GM19467 (cell line): ENCODE results near the gene KCND3.

Source experiments
- ATAC-seq: cut with Tn5 transposase; IDR thresholded peaks from one replicate; pipeline ENCODE4 v1.9.1; 2021; ENCODE audit warnings: mild to moderate bottlenecking, moderate library complexity; ENCODE audit not compliant: unreplicated experiment

Gene KCND3

DNA sequence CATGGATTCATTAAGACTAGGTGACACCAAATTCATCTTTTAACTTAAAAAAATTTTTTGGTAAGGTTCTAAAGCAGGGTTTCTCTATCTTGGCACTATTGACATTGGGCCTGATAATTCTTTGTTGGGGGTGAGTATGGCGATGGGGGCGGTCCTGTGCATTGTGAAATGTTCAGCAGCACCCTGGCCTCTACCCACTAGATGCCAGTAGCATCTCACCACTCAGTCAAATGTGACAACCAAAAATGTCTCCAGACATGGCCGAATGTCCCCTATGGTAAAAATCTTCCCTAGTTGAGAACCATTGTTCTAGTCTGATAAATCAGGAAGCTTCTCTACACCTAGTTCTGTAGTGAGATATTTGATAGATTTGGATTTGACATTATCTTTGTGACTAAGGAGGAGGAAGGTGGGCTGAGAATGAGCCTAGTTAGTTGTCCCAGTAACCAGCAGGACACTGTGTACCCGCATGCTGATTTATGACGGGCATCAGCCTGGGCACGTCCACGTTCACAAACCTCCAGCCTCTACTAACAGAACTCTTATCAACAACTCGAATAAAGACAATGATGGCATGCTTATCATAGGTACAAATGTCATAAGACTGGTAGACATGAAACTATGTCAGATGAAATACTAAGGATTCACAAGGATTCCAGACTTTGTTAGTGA, 104.6 kb downstream of the KCND3 start:
- no peak for ATAC-seq

DNA sequence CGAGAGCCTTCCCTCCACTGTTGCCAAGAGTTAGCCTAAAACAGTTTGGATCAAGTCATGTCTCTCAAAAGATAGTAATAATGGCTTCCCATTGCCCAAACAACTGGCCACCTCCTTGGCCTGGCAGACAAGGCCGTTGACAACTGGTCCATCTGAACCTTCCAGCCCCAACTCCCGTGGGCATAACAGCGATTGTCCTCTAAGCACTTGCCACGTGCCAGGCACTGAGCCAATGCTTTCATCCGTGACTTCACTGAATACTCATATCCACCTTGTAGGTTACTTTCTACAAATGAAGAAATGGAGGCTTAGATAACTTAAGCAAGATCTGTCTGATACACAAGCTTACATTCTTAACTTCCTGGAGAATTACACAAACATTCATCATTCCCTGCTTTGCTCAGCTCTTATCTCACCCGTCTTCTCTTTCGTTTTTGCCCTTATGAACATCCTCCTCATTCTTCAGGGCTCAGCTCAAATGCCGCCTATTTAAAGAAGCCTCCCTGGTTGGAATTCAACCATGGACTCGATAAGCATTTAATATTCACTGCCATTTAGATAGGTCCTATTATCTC, 106.4 kb downstream of the KCND3 start:
- no peak for ATAC-seq

DNA sequence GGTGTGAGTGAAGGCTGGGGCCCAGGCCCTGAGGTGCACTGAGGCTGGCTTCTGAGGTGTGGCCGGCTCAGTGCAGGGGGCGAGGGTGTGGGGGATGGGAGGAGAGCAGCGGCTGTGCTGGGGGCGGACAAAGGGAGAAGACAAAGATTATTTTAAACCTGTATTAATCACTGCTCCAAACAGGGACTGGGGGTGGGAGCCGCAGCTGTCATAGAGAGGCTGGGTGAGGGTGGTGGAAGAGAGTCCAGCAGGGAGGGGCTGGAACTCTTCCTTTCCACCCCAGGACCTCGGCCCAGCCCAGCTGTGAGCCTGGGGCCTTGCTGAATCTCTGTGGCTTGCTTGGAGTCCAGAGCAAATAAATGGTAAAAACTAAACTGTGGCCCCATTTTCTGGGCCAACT, 106.9 kb downstream of the KCND3 start:
- ATAC-seq: no peak

DNA sequence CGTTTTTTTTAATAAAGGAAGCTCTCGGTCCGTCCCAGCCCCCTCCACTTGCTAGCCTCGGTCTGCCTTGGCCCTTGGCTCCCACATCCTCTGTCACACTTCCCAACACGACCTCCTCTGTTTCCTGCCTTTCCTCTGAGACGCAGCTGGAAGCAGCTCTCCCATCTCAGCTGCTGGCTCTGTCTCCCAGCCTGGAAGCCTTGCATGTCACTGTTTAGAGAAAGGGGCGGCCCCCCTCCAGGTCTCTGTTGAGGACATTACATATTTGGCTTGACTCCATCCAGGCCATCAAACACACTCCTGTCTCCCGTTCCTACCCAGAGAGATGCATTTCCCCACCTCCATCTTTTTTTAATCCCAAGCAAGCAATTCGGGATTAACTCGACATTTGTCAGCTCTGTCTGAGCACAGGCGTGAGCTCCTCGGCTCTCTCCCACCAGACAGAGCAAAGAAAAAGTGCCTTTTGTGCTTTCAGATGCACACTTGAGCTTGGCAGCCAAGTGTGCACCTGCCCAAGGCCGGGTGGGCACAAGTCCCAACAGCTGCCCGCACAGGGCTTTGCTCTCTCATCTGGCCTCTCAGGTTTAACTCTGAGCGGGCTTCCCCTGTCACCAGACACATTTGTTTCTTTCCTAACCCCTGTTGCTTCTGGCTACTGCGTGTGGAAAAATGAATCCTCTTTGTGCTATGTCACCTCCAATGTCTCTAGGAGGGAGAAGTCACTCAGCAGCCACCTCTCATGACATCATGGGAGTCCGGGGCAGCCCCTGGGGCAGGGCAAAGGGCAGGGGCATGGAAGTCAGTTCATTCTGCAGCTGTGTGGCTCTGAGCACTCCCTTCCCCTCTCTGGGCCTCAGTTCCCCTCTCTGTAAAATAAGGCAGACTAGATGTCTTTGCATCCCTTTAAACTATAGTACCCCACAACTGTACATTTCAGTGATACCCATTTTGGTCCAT, 108.3 kb downstream of the KCND3 start:
- ATAC-seq: no peak

DNA sequence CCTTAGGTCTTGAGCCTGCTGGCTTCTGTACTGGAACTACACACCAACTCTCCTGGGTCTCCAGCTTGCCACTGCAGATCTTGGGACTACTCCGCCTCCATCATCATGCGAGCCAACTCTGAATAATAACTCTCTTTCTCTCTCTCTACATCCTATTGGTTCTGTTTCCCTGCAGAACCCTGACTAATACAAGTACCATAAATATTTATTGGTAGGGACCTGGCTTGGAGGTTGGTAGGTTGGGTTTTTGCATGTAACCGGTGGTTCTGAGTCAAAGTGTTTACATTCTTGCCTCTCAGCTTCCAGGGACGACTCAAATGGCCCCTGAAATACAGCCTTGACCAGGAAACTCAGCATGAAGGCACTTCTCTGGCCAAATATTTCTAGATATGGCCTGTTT, 110.4 kb downstream of the KCND3 start:
- ATAC-seq: no peak

DNA sequence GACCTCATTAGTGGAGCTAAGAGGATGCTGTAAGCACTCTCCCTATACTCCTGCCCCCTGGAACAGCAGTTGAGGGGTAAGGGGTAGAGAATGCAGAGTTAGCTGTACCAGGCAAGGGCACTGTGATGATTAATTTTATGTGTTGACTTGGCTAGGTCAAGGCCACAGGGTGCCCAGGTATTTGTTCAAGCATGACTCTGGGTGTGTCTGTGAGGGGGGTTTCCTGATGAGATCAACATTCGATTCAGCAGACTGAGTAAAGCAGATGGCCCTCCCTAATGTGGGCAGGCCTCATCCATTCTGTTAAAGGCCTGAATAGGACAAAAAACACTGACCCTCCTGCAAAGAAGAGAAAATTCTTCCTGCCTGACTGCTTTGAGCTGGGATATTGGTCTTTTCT, 110.8 kb downstream of the KCND3 start:
- ATAC-seq: no peak

DNA sequence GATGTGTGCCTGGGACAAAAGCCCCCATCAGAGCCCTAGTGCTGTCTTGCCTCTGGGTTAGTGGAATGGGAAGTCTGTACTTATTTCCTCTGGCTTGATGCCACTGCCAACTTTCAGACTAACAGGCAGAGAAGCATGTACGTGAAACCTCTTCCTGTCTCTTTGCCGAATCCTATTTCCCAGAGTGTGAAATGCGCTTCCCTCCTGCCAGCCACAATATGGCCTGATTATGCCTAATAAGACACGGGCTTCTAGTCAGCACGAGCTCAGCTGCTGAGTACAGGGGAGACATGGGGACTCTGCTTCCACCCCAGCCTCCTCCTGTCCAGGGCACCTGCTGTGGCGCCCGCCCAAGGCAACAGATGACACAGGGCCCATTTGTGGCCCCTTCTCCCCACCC, 111.4 kb downstream of the KCND3 start:
- ATAC-seq: no peak

DNA sequence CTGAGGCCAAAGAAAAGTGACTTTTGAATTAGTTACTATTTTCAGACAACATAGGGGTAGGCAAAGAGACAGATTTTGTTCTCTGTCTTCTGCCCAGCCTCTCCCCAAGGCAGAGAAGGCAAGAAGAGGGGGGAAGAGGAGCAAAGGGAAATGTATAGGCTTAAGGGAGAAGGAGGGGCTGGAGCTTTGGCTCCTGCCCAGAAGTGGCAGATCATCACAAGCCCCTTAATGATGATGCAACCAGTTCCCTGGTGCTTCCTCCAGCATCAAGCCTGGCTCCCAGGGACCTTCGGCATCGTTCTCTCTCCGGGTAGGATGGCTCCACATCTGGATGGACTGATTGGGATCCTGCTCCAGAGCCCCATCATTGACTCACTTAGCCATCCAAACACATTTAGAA, 112.8 kb downstream of the KCND3 start:
- ATAC-seq: no peak

DNA sequence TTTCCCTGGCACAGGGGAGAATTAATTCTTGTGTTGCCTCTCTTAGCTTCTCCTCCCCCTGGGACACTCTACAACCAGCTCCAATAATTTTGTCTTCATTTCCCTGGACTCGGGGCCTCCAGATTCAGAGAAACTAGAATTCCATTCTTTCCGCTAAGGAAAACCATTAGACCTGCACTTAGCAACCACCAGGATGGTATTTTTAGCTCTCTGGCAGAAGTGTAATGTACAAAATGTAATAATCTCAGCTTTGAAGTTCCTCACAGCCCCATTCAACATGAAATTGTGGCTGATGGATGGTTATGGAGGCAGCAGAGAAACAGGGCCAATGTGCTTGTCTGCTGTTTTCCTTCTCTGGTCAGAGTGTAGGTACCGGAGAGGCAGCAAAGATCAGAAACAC, 113.8 kb downstream of the KCND3 start:
- no peak for ATAC-seq

DNA sequence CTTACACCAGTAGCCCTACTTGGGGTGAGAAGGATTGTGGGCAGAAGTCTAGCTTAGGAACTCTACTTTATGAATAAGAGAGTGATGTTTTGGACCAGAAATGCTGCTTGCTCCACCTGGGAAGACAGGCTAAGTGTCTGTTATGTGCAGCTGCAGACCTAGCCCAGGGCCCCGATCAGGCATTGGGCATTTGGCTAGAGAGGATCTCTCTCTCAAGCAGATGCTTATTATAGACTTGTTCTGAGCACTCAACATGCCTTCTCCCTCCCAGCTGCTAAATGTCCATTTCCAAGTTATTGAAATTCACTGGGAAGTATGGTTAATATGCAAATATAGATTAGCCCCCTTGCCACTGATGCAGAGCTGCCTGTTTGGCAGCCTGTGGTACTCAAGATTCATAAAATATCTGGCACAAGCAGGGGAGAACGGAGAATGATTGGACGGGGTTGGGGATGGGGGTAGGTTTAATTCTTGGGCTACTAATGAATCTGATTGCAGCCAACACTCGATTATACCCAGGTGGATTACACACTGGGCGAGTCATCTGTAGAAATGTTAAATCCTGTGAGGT, 115.9 kb downstream of the KCND3 start:
- no peak for ATAC-seq

DNA sequence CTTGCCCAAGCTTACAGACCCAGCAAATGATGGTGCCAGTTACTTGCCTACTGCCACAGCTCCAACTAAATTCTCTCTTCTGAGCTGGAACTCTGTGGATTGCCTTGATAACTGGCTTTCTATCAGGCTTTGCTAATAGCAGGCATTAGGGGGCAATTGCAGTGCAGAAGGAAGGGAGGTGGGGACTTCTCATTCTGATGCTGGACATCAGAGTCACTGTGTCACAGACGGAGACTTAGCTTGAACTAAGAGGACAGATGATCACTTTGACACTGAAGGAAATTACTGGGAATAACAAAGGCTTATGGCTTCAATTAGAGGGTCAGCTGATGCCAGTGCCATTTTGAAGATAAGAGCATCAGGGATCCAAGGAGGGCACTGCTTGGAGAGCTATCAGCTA, 119.3 kb downstream of the KCND3 start:
- no peak for ATAC-seq

DNA sequence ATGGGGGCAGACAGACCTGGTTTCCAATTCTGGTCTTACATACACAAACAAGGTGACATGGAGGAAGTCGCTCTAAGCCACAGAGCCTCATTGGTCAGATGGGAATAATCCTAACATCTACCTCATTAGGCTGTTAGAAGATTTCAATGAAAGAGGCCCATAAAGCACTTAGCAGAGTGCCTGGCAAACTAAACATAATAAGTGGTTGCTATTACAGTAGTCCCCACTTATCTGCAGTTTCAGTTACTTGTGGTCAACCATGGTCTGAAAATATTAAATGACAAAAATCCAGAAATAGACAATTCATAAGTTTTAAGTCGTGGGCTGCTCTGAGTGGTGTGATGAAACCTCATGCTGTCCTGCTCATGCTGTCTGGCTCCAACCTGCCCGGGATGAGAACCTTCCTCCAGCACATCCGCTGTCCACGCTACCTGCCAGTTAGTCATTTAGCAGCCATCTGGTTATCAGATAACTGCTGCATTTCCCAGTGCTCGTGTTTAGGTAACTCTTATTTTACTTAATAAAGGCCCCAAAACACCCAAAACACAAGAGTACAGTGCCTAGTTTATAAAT, 121.5 kb downstream of the KCND3 start:
- ATAC-seq: no peak

DNA sequence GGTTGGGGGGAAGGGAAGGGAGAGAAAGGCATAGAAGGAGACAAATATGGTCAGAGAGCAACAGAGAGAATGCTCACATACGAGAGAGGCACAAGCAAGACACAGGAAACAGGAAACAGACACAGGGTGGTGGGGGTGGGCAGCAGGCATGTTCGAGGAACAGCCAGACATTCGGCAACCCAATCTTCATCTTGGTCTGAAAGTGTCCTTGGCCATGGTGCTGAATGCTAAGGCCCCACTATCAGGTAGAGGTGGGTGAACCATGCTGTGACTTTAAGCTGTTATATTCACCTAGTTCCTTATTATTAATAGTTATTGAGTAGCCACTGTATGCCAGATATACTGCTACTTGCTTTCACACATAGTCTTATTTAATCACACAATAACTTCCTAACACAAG, 124.6 kb downstream of the KCND3 start:
- no peak for ATAC-seq

DNA sequence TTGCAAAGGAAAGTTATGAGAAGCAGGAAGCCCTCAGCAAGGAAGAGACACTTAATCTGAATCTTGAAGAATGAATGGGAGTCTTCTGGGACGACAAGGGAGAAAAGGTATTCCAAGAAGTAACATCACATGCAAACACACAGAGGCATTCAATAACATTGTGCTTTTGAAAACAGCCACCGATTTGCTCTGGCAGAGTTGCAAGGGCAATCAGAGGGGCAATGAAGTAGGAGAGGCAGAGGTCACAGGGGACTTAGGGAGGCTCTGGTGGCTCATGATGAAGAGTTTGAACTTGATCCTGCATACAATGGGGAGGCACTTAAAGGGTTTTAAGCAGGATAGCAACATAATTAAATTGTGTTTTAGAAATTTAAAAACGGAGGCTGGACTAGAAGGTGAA, 126.1 kb downstream of the KCND3 start:
- no peak for ATAC-seq

DNA sequence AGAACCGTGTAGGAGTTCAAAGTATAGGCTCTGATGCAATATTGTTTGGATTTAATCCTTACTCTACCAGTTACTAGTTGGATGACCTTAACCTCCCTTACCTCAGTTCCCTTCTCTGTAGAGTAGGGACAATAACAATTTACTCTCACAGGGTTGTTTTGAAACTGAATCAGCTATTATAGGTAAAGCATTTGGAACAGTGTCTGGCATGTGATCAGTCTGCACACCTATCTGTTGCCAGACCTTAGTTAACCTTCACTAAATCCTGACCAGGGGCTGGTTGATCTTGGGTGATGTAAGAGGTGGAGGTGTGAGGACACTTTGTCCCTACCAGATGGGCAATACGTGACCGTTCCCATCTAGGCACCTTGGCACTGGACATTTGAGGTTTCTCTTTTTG, 126.9 kb downstream of the KCND3 start:
- no peak for ATAC-seq

DNA sequence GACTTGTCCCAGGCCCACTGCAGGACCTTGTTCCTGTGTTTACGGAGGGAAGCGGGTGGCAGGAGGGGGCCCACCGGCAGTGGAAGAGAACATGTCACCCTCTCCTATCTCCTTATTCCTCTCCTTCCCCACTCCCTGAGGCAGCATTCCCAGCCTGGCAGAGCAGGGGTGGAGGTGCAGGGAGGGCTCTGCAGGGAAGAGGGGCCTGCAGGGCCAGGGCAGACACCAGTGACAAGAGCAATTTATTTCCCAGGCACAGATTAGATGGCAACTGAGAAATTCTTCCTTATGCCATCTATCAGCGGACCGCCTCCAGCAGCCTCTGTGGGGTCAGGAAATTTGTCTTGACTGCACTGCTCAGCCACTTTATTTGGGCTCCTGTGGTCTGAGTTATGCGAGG, 127.9 kb downstream of the KCND3 start:
- ATAC-seq: no peak

DNA sequence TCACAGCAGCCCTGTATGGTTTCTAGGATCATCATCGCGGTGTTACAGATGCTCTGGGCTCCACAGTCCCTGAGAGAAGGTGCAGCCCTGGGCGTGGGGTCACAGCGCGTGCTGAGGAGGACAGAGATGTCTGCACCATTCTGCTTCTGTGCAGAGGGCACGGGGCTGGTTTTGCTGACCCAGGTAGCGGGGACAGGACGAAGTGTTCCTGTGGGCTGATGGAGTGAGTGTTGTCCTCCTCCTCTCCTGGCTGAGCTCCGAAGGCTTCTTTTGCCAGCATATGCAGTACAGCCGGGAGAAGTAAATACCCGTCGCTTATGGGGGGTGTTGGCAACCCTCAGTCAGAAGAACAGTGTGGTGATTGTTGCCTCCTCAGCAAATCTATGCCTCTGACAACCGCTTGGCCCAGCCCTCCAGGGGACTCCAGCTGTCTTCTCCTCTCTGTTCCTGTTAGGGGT, 132.2 kb downstream of the KCND3 start:
- no peak for ATAC-seq

DNA sequence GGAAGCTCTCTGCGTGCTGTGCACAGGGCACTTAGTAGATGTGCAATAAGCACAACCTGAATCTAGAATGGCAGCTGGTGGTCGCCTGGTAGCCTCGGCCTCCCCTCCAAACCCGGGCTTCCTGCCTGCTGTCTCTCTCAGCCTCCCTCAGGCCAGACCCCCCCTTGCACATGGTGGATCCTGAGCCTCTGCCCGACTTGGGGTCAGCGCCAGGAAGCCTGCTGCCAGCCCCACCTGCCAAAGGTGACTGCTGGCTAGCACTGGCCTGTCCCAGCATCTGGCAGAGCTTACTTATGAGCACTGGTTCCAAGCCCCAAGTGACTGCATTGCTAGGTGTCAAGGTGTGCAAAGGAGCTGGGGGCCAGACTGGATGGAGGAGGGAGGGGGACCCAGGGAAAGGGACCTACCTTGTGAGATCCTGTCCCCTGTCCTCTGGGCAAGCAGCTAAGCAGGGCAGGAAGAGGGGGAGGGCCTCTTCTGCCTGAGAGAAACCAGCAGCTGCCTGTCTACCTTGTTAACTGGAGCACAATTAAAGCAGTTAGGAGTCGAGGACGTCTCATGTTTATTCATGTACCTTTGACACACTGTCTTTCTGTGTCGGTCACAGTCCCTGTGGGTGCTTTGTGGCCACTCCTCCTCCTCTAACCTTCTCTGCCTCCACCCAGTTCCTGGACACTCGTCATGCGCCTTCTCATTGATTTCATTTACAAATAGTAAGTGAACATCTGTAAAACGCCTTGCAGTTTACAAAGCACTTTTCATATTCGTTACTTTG, 132.9 kb downstream of the KCND3 start:
- no peak for ATAC-seq

DNA sequence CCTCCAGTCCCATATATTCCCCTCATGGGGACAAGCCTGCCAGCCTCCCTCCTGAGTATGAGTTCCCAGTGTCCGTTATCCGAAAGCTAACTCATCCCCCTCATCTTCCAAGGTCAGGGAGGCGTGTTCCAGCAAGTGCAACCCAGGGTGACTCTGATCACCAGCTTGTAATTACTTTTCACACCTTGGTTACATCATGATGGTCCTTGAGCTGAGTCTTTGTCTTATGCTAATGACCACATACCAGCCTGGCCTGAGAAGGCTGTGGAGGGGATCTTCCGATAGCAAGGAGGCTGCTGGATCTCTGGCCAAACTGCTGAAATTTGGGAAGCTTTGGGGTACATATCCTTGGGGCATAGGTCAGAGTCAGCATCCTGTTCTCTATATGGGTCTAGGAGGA, 134.2 kb downstream of the KCND3 start:
- ATAC-seq: no peak

DNA sequence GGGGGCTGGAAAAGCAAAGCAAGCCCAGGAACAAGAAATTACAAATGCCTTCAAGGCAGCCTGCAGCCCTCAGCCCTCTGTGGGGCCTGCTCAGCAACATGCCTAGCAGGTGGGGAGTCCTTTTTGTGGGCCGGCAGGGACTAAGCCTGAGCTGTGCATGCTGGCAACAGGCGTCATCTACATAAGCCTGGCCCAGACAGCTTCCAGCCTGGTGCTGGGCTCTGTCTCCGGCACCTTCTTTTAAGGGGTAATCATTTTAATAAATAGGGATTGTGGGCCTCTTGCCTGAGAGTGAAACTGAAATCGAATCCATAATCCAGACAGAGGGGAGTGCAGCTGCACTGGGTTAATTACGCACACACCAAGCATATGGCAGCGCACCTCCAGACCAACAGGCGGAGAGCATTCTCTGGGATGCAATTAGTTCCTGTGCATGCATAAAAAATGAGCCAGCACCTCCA, 137.2 kb downstream of the KCND3 start:
- ATAC-seq: no peak
